HEK293 (cell line): ENCODE results near the gene IL12RB1.

Source experiments
- CTCF ChIA-PET: fragments of 350-600 bp; formaldehyde crosslinking; extraction: SDS; loops from one replicate; lab custom pipeline; 2021; ENCODE audit warnings: antibody characterized with exemption; lab: Yijun Ruan, JAX
- POLR2A ChIA-PET: fragments of 300-600 bp; formaldehyde crosslinking; extraction: SDS; loops from one replicate; lab custom pipeline; 2020; ENCODE audit warnings: antibody characterized with exemption, inconsistent platforms; lab: Yijun Ruan, JAX
- H3K27ac ChIP-seq: fragments of 200-500 bp; sonication (Bioruptor generic); 2 replicates; pipeline ENCODE4 v1.5.1; 2014; ENCODE audit warnings: low read depth, low read length, control low read depth, inconsistent platforms; ENCODE audit errors: extremely low read depth
- H3K36me3 ChIP-seq, 2 experiments: fragments of 200-500 bp in 1 of 2; sonication (Bioruptor generic) in 1 of 2; 1 replicate in 1 of 2; 2 replicates in 1 of 2; pipeline ENCODE4 v1.5.1; 2014 to 2017; ENCODE audit warnings: inconsistent platforms in 2 of 2, low read length in 2 of 2; ENCODE audit not compliant: control insufficient read depth in 2 of 2, insufficient read depth in 1 of 2
- H3K4me1 ChIP-seq: fragments of 200-500 bp; sonication (Bioruptor generic); 2 replicates; pipeline ENCODE4 v1.5.1; 2014; ENCODE audit warnings: mild to moderate bottlenecking, low read length, inconsistent platforms; ENCODE audit not compliant: control insufficient read depth, insufficient read depth
- H3K4me3 ChIP-seq: 2 replicates; pipeline ENCODE4 v1.5.1; 2011; ENCODE audit warnings: low read depth, mild to moderate bottlenecking, control low read depth, low read length, moderate library complexity
- H3K9me3 ChIP-seq: fragments of 200-500 bp; sonication (Bioruptor generic); 2 replicates; pipeline ENCODE4 v1.5.1; 2014; ENCODE audit warnings: low read depth, low read length, inconsistent platforms; ENCODE audit not compliant: control insufficient read depth, insufficient read depth
- GLI4 ChIP-seq: fragments of 450-650 bp; formaldehyde crosslinking; IDR thresholded peaks from 2 replicates; pipeline ENCODE4 v1.5.1; 2016; ENCODE audit warnings: missing biosample characterization, missing genetic modification characterization
- KLF1 ChIP-seq: fragments of 450-650 bp; formaldehyde crosslinking; IDR thresholded peaks from 2 replicates; pipeline ENCODE4 v1.5.1; 2016; ENCODE audit warnings: missing biosample characterization, missing genetic modification characterization
- KLF10 ChIP-seq: fragments of 450-650 bp; IDR thresholded peaks from 2 replicates; pipeline ENCODE4 v1.5.1; 2018; ENCODE audit warnings: missing biosample characterization, mild to moderate bottlenecking, missing genetic modification characterization
- SETDB1 ChIP-seq: IDR thresholded peaks from one replicate; pipeline ENCODE4 v1.6.1; 2017; ENCODE audit warnings: mild to moderate bottlenecking, low read length, moderate library complexity, mixed read lengths; ENCODE audit not compliant: insufficient read length
- ZFP3 ChIP-seq: fragments of 450-650 bp; formaldehyde crosslinking; IDR thresholded peaks from 2 replicates; pipeline ENCODE4 v1.5.1; 2016; ENCODE audit warnings: low read depth, missing biosample characterization, missing genetic modification characterization
- ZNF132 ChIP-seq: fragments of 450-650 bp; formaldehyde crosslinking; IDR thresholded peaks from 2 replicates; pipeline ENCODE4 v1.5.1; 2017; ENCODE audit warnings: missing biosample characterization, missing genetic modification characterization, borderline replicate concordance
- ZNF146 ChIP-seq: fragments of 450-650 bp; formaldehyde crosslinking; IDR thresholded peaks from 2 replicates; pipeline ENCODE4 v1.5.1; 2016; ENCODE audit warnings: missing biosample characterization, missing genetic modification characterization
- ZNF155 ChIP-seq: fragments of 450-650 bp; formaldehyde crosslinking; IDR thresholded peaks from 2 replicates; pipeline ENCODE4 v1.5.1; 2016; ENCODE audit warnings: missing biosample characterization, missing genetic modification characterization
- ZNF24 ChIP-seq: fragments of 450-650 bp; formaldehyde crosslinking; IDR thresholded peaks from 2 replicates; pipeline ENCODE4 v1.5.1; 2016; ENCODE audit warnings: missing biosample characterization, missing genetic modification characterization
- ZNF335 ChIP-seq: fragments of 450-650 bp; formaldehyde crosslinking; conservative IDR thresholded peaks from 2 replicates; pipeline ENCODE4 v1.5.1; 2016; ENCODE audit warnings: missing biosample characterization, missing genetic modification characterization
- ZNF394 ChIP-seq: fragments of 450-650 bp; formaldehyde crosslinking; IDR thresholded peaks from 2 replicates; pipeline ENCODE4 v1.5.1; 2016; ENCODE audit warnings: missing biosample characterization, missing genetic modification characterization, mild to moderate bottlenecking, moderate library complexity, borderline replicate concordance
- ZNF623 ChIP-seq: fragments of 450-650 bp; formaldehyde crosslinking; IDR thresholded peaks from 2 replicates; pipeline ENCODE4 v1.5.1; 2016; ENCODE audit warnings: missing biosample characterization, missing genetic modification characterization
- ZNF624 ChIP-seq: fragments of 450-650 bp; formaldehyde crosslinking; IDR thresholded peaks from 2 replicates; pipeline ENCODE4 v1.5.1; 2017; ENCODE audit warnings: missing biosample characterization, missing genetic modification characterization
- ZNF670 ChIP-seq: fragments of 450-650 bp; formaldehyde crosslinking; IDR thresholded peaks from 2 replicates; pipeline ENCODE4 v1.5.1; 2016; ENCODE audit warnings: missing biosample characterization, missing genetic modification characterization, low read depth
- ZNF776 ChIP-seq: fragments of 450-650 bp; formaldehyde crosslinking; IDR thresholded peaks from 2 replicates; pipeline ENCODE4 v1.5.0; 2017; ENCODE audit warnings: missing biosample characterization, missing genetic modification characterization, borderline replicate concordance
- ZNF792 ChIP-seq: fragments of 450-650 bp; formaldehyde crosslinking; IDR thresholded peaks from 2 replicates; pipeline ENCODE4 v1.5.1; 2016; ENCODE audit warnings: missing biosample characterization, missing genetic modification characterization
- ZSCAN23 ChIP-seq: fragments of 450-650 bp; formaldehyde crosslinking; IDR thresholded peaks from 2 replicates; pipeline ENCODE4 v1.5.1; 2016; ENCODE audit warnings: missing biosample characterization, missing genetic modification characterization
- TF ChIP-seq, protein P1 (sequence below): fragments of 450-650 bp; formaldehyde crosslinking; IDR thresholded peaks from 2 replicates; pipeline ENCODE4 v1.5.1; 2016; ENCODE audit warnings: missing biosample characterization, missing genetic modification characterization
- TF ChIP-seq, protein P2 (sequence below): fragments of 450-650 bp; formaldehyde crosslinking; IDR thresholded peaks from 2 replicates; pipeline ENCODE4 v1.5.1; 2016; ENCODE audit warnings: missing biosample characterization, missing genetic modification characterization

IL12RB1 gene

DNA sequence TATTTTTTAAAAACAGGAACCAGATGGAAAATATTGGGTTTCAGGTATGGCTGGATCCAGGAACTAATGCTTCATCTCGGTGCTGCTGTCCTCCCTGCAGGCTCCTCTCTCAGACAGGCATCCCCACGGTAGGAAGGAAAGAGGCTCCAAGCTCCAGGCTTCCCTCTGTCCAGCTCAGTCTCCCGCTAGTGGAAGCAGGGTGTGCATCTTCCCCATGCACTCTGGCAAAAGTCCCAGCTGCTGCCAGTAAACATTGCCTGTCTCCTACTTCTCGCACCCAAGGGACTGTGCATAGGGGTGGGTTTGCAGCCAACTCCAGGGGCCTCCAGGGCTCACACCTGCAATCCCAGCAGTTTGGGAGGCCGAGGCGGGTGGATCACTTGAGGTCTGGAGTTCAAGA, 29.2 kb downstream of the IL12RB1 start:
- no peak overlapping the region for H3K4me3 ChIP-seq
- H3K36me3 ChIP-seq = no peaks in the 10 kb centered on the region
- POLR2A ChIA-PET = no interaction called here
- no peak overlapping the region for H3K27ac ChIP-seq
- TF ChIP-seq, protein P1, sequence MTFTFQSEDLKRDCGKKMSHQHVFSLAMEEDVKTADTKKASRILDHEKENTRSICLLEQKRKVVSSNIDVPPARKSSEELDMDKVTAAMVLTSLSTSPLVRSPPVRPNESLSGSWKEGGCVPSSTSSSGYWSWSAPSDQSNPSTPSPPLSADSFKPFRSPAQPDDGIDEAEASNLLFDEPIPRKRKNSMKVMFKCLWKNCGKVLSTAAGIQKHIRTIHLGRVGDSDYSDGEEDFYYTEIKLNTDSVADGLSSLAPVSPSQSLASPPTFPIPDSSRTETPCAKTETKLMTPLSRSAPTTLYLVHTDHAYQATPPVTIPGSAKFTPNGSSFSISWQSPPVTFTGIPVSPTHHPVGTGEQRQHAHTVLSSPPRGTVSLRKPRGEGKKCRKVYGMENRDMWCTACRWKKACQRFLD = no peak
- TF ChIP-seq ZNF394 (tag by site-specific recombination) = no peak
- TF ChIP-seq SETDB1 = no peak
- no peak for TF ChIP-seq ZNF132
- TF ChIP-seq ZNF155 (tag by site-specific recombination) = no peak
- TF ChIP-seq KLF10 (tag by site-specific recombination) = no peak
- TF ChIP-seq ZNF670 (tag by site-specific recombination) = no peak
- no peak for TF ChIP-seq ZFP3 (tag by site-specific recombination)
- no peak for TF ChIP-seq ZSCAN23 (tag by site-specific recombination)
- no peaks in the 10 kb centered on the region for H3K4me1 ChIP-seq
- CTCF ChIA-PET = interaction anchor here (0.6 to 8.1 kb wide), 22 partner anchors 14 to 1232 kb away, joined by 3 to 101 read pairs (median 5); partner anchors contain the start of gene ARRDC2
- no peaks in the 10 kb centered on the region for H3K9me3 ChIP-seq

DNA sequence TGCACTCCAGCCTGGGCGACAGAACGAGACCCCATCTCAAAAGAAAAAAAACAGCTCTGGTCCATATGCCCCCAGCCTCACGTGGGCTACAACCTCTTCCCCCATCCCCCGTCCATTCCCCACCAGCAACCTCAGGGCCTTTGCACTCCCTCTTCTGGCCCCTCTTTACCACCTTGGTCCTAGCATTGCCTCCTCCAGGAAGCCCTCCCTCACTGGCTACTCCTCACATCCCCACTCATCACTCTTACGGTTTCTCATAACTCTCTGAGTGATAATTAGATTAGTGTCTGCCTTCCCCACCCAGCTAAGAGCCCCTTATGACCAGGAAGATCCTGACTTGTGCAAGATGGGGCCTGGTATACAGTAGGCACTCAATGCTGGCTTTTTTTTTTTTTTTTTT, 30.8 kb downstream of the IL12RB1 start:
- TF ChIP-seq ZNF792 (tag by site-specific recombination) = peak; percentile 89
- no peak for TF ChIP-seq GLI4 (tag by site-specific recombination)
- TF ChIP-seq ZNF623 = peak; percentile 96
- no peaks in the 10 kb centered on the region for H3K36me3 ChIP-seq
- ChIA-PET CTCF (interaction anchor here (0.6 to 8.1 kb wide), 4 partner anchors 48 to 119 kb away, joined by 3 to 101 read pairs (median 14); partner anchors contain the start of gene ARRDC2), POLR2A (interaction anchor here (0.6 to 0.7 kb wide), 2 partner anchors 37 to 48 kb away, joined by 3 to 5 read pairs; partner anchors contain the start of gene ARRDC2)
- H3K9me3 ChIP-seq = no peaks in the 10 kb centered on the region
- H3K4me1 ChIP-seq = no peaks in the 10 kb centered on the region
- no peak overlapping the region for H3K27ac ChIP-seq
- H3K4me3 ChIP-seq = no peak overlapping the region

DNA sequence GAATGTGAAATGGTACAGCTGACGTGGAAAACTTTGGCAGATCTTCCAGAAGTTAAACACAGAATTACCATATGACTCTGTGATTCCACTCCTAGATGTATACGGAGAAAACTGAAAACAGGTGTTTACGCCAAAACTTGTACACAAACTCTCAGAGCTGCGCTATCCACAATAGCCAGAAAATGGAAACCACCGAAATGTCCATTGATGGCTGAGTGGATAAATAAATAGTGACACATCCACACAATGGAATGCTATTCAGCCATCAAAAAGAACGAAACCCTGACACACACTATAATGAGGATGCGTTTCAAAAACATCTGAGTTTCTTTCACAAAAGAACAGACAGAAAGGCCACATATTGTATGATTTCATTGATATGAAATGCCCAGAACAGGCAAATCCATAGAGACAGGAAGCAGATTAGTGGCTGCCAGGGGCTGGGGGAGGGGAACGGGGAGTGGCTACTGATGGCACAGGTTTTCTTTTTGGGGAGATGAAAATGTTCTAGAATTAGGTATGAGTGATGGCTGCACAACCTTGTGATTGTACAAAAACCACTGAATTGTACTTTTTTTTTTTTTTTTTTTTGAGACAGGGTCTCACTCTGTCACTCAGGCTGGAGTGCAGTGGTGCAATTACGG, 33.0 kb downstream of the IL12RB1 start:
- Histone ChIP-seq H3K4me3 (no peak overlapping the region), H3K36me3 (no peaks in the 10 kb centered on the region), H3K4me1 (no peaks in the 10 kb centered on the region), H3K9me3 (no peaks in the 10 kb centered on the region), H3K27ac (no peak overlapping the region)
- ChIA-PET CTCF (interaction anchor here (0.7 kb wide), 1 partner anchor 191 kb away, joined by 3 read pairs; no protein-coding TSS in a partner anchor), POLR2A (interaction anchor here (0.6 kb wide), 1 partner anchor 11 kb away, joined by 5 read pairs; no protein-coding TSS in a partner anchor)
- TF ChIP-seq, protein P2, sequence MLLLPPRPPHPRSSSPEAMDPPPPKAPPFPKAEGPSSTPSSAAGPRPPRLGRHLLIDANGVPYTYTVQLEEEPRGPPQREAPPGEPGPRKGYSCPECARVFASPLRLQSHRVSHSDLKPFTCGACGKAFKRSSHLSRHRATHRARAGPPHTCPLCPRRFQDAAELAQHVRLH (tag by site-specific recombination) = 0 out of 2 replicates have a peak, but pooled peaks have one; percentile 23
- TF ChIP-seq ZNF335 = no peak
- peak; percentile 95 for TF ChIP-seq ZNF146 (tag by site-specific recombination)

DNA sequence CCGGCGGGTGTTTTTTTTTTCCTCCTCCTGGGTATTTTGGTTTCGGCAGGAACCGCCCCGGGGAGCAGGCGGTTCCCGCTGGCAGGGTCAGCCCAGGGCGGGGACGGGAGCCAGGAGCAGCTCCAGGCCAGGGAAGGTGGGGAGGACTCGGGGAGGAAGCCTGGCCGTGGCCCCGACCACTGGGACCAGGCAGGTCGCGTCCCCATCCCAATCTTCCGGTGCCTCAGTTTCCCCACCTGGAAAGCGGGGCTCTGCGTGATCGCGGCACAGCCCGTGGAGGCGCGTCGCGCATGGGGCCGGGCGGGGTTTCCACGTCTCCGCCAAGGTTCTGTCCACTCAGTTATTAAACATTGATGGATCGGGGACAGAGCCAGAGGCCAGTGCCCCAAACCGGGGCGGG, 34.8 kb downstream of the IL12RB1 start:
- ChIA-PET POLR2A (interaction anchor here (1.1 kb wide), 1 partner anchor 9 kb away, joined by 3 read pairs; no protein-coding TSS in a partner anchor), CTCF (interaction anchor here (1.1 to 1.2 kb wide), 2 partner anchors 12 to 110 kb away, joined by 3 to 5 read pairs; no protein-coding TSS in a partner anchor)
- TF ChIP-seq ZNF24 (tag by site-specific recombination) = no peak
- no peak for TF ChIP-seq ZNF624 (tag by site-specific recombination)
- no peak for TF ChIP-seq ZNF776
- peak; percentile 39 for TF ChIP-seq KLF1 (tag by site-specific recombination)
- Histone ChIP-seq H3K9me3 (no peaks in the 10 kb centered on the region), H3K36me3 (no peaks in the 10 kb centered on the region), H3K4me1 (no peaks in the 10 kb centered on the region), H3K27ac (no peak overlapping the region), H3K4me3 (no peak overlapping the region)
